ENCODE data around the gene HECTD4. TPM values are rescaled to one million over a fixed set of nuclear protein-coding genes. Genes with fewer than 3 reads are reported as not detected.
"Not testable (repeated sequence)": the region's sequence is repeated elsewhere in the genome, so short reads cannot be mapped to it uniquely, and the experiment has no call there.

Gene HECTD4
- total RNA-seq, 2 experiments from 2014 or later: 15.8 to 17.8 TPM

DNA sequence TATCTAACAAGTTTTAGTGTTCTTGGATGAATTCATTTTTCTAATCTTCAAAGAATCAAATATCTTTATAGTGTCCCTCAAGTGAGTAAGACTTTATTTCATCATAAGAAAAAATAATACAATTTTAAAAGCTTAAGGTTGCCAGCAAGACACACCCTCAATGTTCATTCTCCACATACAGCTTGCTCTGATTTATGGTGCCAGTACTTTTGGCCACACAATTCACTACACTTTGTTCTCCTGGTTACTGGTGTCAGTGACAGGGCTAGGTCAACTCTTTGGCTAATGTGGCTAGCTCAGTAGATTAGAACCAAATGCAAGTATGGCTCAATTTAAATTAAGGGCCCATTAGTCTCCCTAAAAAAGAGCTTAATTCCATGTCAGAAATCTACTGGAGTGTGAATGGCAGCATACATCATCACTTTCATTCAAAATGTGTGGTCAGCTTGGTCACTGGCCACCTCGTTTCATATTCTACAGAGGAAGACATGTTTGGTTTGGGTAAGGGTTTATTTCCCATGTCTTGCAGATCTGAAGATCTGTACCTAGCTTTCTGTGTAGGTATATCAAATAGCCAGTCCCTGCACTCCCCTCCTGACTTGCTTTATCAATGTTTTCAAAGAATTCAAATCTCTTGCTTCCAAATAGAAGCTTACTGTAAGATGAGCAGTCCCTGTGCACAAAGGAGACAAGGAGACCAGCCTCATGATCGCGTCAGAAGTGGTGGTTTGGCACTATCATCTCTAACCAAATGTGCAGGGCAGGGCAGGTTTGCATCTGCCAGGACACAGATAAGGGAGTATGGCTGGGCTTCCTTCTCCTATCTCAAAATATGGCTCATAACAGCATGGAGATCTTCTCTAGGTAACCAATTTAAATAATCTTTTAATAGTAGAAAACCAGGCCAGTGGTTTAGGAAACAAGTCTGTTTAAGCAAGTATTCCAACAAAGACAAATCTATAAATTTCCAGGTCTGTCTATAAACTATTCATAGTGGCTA lies 31.3 kb downstream of the HECTD4 start:
- no peak for DNase-seq
- H3K36me3 Mint-ChIP-seq: peaks cover 2% of the 10 kb centered on the region
- H3K27me3 Mint-ChIP-seq: no peaks in the 10 kb centered on the region
- peaks cover 30% of the 10 kb centered on the region for H3K4me1 Mint-ChIP-seq
- H3K27ac Mint-ChIP-seq: no peak overlapping the region
- no peak overlapping the region for H3K4me3 Mint-ChIP-seq
- H3K9me3 Mint-ChIP-seq: no peaks in the 10 kb centered on the region

DNA sequence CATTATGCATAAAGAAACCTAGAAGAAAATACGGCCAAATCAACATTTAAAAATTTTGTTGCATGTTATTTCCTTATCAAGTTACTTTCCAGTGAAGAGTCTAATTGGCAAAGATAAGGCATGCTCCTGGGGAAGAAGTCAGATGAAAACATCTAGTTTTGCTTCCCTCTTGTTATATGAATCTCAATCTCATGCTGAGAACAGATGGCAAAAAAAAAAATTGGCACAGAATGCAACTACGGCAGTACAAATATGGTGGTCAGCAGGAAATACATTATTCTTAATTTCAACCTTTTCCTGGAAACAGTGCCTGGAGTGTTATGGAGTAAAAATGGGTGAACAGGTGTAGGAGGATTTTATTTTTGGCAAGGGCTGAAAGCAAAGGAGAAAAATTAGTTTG lies 32.8 kb downstream of the HECTD4 start:
- DNase-seq: no peak
- peaks cover under 1% of the 10 kb centered on the region for H3K36me3 Mint-ChIP-seq
- no peak overlapping the region for H3K4me3 Mint-ChIP-seq
- H3K9me3 Mint-ChIP-seq: no peaks in the 10 kb centered on the region
- H3K27me3 Mint-ChIP-seq: no peaks in the 10 kb centered on the region
- peaks cover 28% of the 10 kb centered on the region for H3K4me1 Mint-ChIP-seq
- H3K27ac Mint-ChIP-seq: no peak overlapping the region

DNA sequence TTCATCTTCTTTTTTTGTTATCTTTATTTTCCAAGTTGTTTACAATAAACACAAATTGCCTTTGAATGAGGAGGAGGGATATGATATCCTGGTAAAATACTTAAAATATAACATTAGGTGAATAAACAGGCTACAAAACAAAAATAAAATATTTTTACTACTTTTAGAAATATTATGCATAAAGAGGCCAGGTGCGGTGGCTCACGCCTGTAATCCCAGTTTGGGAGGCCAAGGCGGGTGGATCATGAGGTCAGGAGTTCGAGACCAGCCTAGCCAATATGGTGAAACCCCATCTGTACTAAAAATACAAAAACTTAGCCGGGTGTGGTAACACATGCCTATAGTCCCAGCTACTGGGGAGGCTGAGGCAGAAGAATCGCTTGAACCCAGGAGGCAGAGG lies 33.3 kb downstream of the HECTD4 start:
- H3K4me1 Mint-ChIP-seq: peaks cover 30% of the 10 kb centered on the region
- H3K27me3 Mint-ChIP-seq, H3K36me3 Mint-ChIP-seq, DNase-seq, H3K4me3 Mint-ChIP-seq, H3K9me3 Mint-ChIP-seq, H3K27ac Mint-ChIP-seq: not testable (repeated sequence)

DNA sequence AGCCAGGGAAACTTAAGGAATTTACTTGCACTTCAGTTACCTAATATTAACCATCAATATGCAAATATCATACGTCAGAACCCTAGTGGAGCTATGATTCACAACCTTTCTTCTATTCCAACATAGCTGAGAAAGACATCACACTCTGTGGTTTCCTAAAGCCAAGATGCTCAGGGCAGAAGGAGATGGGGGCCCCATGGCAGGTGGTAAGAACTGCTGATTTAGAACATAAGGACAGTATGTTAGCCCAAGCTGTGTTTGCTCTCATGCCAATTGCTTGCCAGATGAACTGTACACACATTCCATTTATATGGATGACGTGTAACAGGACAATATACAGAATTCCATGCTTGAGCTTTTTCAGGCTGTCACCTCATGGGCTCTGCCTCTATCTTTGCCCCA lies 34.6 kb downstream of the HECTD4 start:
- H3K4me1 Mint-ChIP-seq: peaks cover 31% of the 10 kb centered on the region
- H3K4me3 Mint-ChIP-seq: no peak overlapping the region
- no peaks in the 10 kb centered on the region for H3K9me3 Mint-ChIP-seq
- peak; percentile 3 for DNase-seq
- H3K27me3 Mint-ChIP-seq: no peaks in the 10 kb centered on the region
- no peaks in the 10 kb centered on the region for H3K36me3 Mint-ChIP-seq
- H3K27ac Mint-ChIP-seq: no peak overlapping the region

DNA sequence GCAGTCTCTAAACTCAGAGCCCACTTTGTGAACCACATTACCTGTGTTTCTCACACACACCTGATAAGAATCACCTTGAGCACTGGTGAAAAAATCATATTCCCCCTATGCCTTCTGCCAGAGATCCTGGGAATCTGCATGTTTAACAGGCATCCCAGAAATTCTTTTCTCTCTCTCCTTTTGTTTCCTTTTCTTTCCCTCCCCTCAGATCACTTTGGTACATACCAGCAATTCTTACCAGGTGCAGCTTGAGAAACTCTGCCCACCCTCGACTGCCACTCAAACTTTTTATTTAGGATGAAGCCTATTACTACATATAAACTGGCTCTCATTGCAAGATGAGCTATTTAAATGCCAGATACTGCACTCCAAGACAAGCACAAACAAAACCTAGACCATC lies 36.0 kb downstream of the HECTD4 start:
- no peak overlapping the region for H3K27ac Mint-ChIP-seq
- no peak overlapping the region for H3K4me3 Mint-ChIP-seq
- H3K27me3 Mint-ChIP-seq: no peaks in the 10 kb centered on the region
- no peaks in the 10 kb centered on the region for H3K9me3 Mint-ChIP-seq
- no peak for DNase-seq
- no peaks in the 10 kb centered on the region for H3K36me3 Mint-ChIP-seq
- peaks cover 34% of the 10 kb centered on the region for H3K4me1 Mint-ChIP-seq

DNA sequence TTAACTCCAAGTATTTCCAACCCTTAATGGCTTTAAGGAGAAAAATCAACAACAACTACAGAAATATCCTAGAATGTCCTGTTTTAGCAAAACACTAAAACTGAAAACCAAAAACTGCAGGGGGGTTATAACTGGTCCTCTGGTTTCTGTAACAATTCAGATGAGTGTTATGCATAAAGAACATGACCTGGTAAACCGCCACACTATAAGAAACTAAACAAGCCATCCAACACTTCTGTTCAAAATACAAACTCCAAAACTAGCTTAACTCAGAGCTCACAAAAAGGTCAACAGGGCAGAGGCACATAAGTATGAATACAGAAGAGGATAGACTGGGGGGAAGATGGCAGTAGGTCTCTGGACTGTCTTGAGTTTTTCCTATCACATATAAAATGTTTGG lies 38.0 kb downstream of the HECTD4 start:
- H3K36me3 Mint-ChIP-seq: no peaks in the 10 kb centered on the region
- H3K4me3 Mint-ChIP-seq: no peak overlapping the region
- no peaks in the 10 kb centered on the region for H3K27me3 Mint-ChIP-seq
- peaks cover 36% of the 10 kb centered on the region for H3K4me1 Mint-ChIP-seq
- no peaks in the 10 kb centered on the region for H3K9me3 Mint-ChIP-seq
- no peak overlapping the region for H3K27ac Mint-ChIP-seq
- DNase-seq: no peak

DNA sequence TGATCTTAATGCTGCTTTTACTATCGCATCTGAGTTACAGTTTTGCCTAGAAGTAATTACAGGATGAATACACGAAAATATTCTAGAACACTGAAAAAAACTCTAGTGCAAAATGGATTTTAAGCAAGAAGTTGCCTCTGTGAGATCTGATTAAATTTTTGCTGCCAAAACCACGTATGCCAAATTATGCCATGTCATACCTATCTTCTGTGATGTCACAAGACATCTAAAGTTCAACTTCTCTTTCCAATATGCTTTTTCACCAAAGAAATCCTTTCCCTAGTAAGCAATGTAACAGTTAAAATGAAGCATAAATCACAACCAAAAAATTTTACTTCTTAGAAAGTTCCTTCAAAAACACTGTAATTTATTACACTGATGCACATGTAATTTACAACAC lies 39.6 kb downstream of the HECTD4 start:
- no peaks in the 10 kb centered on the region for H3K27me3 Mint-ChIP-seq
- H3K4me1 Mint-ChIP-seq: peaks cover 32% of the 10 kb centered on the region
- DNase-seq: no peak
- no peak overlapping the region for H3K4me3 Mint-ChIP-seq
- no peak overlapping the region for H3K27ac Mint-ChIP-seq
- no peaks in the 10 kb centered on the region for H3K9me3 Mint-ChIP-seq
- H3K36me3 Mint-ChIP-seq: no peaks in the 10 kb centered on the region

DNA sequence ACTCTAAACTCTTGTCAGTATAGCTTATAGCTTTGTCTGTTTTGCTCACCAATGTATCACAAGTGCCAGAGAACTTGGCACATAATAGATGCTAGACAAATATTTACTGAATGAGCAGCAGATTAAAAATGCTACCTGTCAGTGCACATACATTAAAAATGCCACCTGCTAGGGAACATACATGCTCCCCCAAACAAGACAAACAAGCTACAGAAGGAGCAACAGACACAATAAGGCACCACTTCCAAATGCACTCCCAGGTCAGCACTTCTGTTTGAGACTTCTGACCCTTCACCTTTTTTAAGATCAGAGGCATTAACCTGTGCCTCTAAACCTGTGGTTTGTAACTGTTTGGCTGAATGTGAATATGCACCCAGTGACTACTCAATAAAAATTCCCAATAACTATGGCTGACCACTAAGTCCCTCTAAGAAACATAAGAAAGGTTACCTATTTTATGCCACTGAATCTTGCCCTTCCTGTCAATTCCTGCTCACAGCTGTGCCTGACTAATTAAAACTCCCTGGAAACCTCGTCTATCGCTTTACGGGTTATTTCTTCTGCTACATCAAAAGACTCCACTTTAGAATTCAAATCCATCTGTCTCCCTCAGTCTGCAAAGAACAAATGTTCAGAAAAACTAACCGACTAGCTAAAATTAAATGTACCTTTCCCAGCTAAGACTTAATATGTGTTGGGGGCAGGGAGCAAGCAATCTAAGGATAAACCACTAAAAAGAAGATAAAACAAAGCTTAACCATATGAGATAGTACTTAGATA lies 41.0 kb downstream of the HECTD4 start:
- Mint-ChIP-seq H3K27ac (no peak overlapping the region), H3K27me3 (no peaks in the 10 kb centered on the region), H3K36me3 (peaks cover 1% of the 10 kb centered on the region), H3K9me3 (no peaks in the 10 kb centered on the region), H3K4me3 (no peak overlapping the region), H3K4me1 (peaks cover 26% of the 10 kb centered on the region)
- no peak for DNase-seq

DNA sequence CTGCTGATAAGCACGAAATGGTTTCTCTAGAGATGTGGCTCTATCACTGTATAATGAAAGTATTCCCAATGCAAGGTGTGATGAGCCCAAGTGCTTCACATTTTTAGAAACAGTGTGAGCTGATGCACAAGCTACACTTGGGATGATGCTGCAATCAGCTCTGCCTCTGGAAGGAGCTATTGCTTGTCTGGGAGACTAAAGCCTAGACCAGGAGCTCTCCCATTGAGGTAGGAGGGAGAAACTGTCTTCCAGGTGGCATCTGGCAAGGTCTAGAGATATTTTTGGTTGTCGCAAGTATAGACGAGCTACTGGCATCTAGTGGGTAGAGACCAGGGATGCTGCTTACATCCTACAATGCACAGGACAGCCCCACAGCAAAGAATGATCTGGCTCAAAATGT lies 42.0 kb downstream of the HECTD4 start:
- no peak for DNase-seq
- no peak overlapping the region for H3K27ac Mint-ChIP-seq
- no peaks in the 10 kb centered on the region for H3K9me3 Mint-ChIP-seq
- peaks cover 4% of the 10 kb centered on the region for H3K36me3 Mint-ChIP-seq
- no peak overlapping the region for H3K4me3 Mint-ChIP-seq
- H3K4me1 Mint-ChIP-seq: peaks cover 24% of the 10 kb centered on the region
- H3K27me3 Mint-ChIP-seq: no peaks in the 10 kb centered on the region

DNA sequence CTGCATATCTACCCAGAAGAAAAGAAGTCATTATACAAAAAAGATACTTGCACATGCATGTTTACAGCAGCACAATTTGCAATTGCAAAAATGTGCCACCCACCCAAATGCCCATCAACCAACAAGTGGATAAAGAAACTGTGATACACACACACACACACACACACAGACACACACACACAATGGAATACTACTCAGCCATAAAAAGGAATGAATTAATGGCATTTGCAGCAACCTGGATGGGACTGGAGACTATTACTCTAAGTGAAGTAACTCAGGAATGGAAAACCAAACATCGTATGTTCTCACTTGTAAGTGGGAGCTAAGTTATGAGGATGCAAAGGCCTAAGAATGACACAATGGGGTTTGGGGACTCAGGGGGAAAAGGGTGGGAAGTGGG lies 47.2 kb downstream of the HECTD4 start:
- H3K4me1 Mint-ChIP-seq, H3K27me3 Mint-ChIP-seq, H3K9me3 Mint-ChIP-seq, H3K4me3 Mint-ChIP-seq, DNase-seq, H3K36me3 Mint-ChIP-seq, H3K27ac Mint-ChIP-seq: not testable (repeated sequence)

DNA sequence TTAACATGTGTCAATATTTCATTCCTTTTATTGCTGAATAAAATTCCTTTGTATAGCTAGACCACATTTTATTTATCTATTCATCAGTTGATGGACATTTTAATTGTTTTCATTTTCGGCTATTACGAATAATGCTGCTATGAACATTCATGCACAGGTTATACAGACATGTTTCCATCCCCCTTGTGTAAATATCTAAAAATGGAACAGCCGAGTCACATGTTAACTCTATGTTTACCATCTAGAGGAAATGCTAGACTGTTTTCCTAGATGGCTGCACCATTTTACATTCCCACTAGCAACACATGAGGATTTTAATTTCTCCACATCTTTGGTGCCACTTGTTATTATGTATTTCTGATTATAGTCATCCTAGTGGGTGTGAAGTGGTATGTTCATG lies 49.2 kb downstream of the HECTD4 start:
- Mint-ChIP-seq H3K27ac (no peak overlapping the region), H3K4me3 (no peak overlapping the region)

DNA sequence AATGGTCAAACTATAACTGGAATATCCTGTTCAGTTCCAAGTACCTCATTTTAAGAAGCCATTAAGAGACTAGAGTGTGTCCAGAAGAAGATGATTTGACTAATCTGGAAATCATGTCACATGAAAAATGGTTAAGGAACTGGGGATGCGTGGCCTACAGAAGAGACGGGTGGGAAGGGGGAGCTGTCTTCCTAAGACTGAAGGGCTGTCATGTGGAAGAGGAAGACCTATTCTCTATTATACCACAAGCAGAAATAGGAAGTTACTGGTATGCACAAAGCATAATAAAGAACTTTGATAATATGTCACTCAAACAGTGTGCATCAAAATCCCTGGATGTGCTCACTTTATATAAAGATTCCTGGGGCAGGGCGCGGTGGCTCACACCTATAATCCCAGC lies 50.3 kb downstream of the HECTD4 start:
- H3K4me1 Mint-ChIP-seq: peaks cover 7% of the 10 kb centered on the region
- H3K27me3 Mint-ChIP-seq: no peaks in the 10 kb centered on the region
- no peak overlapping the region for H3K4me3 Mint-ChIP-seq
- no peak overlapping the region for H3K27ac Mint-ChIP-seq
- DNase-seq: no peak
- H3K36me3 Mint-ChIP-seq: peaks cover 3% of the 10 kb centered on the region
- H3K9me3 Mint-ChIP-seq: no peaks in the 10 kb centered on the region

More for the DNA sequence above, 49.2 kb downstream of the HECTD4 start:
- no peak for DNase-seq
- Mint-ChIP-seq H3K4me1 (peaks cover 5% of the 10 kb centered on the region), H3K36me3 (peaks cover 4% of the 10 kb centered on the region), H3K9me3 (no peaks in the 10 kb centered on the region), H3K27me3 (no peaks in the 10 kb centered on the region)

DNA sequence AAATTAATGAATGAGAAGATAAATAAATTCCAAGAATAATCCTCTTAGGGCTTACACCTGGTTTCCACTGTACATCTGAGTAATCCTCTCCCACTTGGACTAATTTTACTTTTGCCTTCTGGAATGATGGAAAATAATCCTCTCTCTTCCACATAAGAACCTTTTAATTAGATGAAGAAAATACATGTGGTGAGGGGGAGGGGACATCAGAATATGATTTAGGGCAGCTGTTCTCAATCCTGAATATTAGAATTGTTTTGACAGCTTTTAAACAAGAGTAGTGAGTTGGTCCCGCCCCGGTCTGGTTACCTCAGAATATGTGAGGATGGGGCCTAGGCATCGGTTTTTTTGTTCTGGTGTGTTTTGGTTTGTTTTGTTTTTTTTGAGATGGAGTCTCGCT lies 51.5 kb downstream of the HECTD4 start:
- H3K36me3 Mint-ChIP-seq: no peaks in the 10 kb centered on the region
- DNase-seq: no peak
- no peaks in the 10 kb centered on the region for H3K27me3 Mint-ChIP-seq
- no peak overlapping the region for H3K27ac Mint-ChIP-seq
- no peak overlapping the region for H3K4me3 Mint-ChIP-seq
- H3K9me3 Mint-ChIP-seq: no peaks in the 10 kb centered on the region
- peaks cover 7% of the 10 kb centered on the region for H3K4me1 Mint-ChIP-seq

DNA sequence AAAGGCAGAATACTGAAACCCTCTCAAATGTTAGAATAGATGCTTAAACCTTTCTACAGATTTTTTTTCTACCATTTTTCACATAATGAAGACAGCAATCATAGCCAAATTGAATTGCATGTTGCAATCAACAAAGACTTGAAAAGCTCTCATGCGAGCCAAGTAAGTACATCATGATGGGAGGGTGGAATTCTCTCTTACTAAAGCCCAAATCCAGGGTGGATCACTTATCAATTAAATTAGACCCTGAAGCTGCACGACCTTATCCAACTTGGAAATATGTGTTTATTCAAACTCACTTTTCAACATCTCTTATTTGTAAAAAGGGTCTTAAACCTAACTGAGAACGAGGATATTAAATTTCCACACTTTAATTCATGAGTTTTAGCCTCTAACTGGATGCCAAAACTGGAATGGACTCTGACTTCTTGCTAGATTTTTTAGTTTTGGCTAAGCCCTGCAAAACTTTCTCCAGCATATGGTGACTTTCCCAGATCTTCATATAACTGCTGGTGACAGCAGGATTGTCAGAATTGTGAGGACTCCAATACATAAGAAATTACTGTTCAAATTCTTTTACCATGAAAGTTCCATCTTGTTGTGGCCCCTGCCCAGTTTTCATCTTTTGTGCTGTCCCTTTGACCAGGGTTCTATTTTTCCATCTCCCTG lies 53.6 kb downstream of the HECTD4 start:
- no peaks in the 10 kb centered on the region for H3K36me3 Mint-ChIP-seq
- H3K4me3 Mint-ChIP-seq: no peak overlapping the region
- H3K27me3 Mint-ChIP-seq: no peaks in the 10 kb centered on the region
- no peaks in the 10 kb centered on the region for H3K9me3 Mint-ChIP-seq
- H3K27ac Mint-ChIP-seq: no peak overlapping the region
- peaks cover 13% of the 10 kb centered on the region for H3K4me1 Mint-ChIP-seq
- no peak for DNase-seq

Data from activated naive CD8-positive, alpha-beta T cell treated with anti-CD3 and anti-CD28 coated beads for 36 hours (primary cell).